Suprapubic skin (tissue), 4 donors: ENCODE results near the gene ADAM11. TPM values are rescaled to one million over a fixed set of nuclear protein-coding genes. Genes with fewer than 3 reads are reported as not detected.
A peak's percentile ranks its signal among the peaks of the same experiment; 100 is the strongest.
"Not testable (repeated sequence)": the region's sequence is repeated elsewhere in the genome, so short reads cannot be mapped to it uniquely, and the experiment has no call there.

Experiments
- DNase-seq, 2 donors: peaks; one replicate each; pipeline ENCODE4 v3.0.0-alpha.2; 2019; ENCODE audit warnings: low spot score in 2 of 2
- H3K27ac ChIP-seq: fragments of 200-600 bp; sonication (generic); one replicate; pipeline ENCODE4 v1.5.1; 2019
- H3K27me3 ChIP-seq: fragments of 200-600 bp; sonication (generic); one replicate; pipeline ENCODE4 v1.5.1; 2019
- H3K36me3 ChIP-seq: fragments of 200-600 bp; sonication (generic); one replicate; pipeline ENCODE4 v1.5.1; 2019
- H3K4me1 ChIP-seq: fragments of 200-600 bp; sonication (generic); one replicate; pipeline ENCODE4 v1.5.1; 2019
- H3K4me3 ChIP-seq: fragments of 200-600 bp; sonication (generic); one replicate; pipeline ENCODE4 v1.5.1; 2019; ENCODE audit warnings: mild to moderate bottlenecking
- H3K9me3 ChIP-seq: fragments of 200-600 bp; sonication (generic); one replicate; pipeline ENCODE4 v1.5.1; 2019
- EP300 ChIP-seq: sonication (generic); formaldehyde crosslinking; IDR thresholded peaks from one replicate; pipeline ENCODE4 v1.6.1; 2017; ENCODE audit warnings: antibody characterized with exemption
- POLR2A ChIP-seq, 2 donors: fragments of 450-650 bp; IDR thresholded peaks; one replicate each; pipeline ENCODE4 v1.6.1; 2017; ENCODE audit warnings: antibody characterized with exemption in 2 of 2, mild to moderate bottlenecking in 2 of 2, moderate library complexity in 2 of 2
- POLR2AphosphoS5 ChIP-seq, 3 donors: sonication (generic); formaldehyde crosslinking; IDR thresholded peaks; one replicate each; pipeline ENCODE4 v1.6.1; 2017; ENCODE audit warnings: antibody characterized with exemption in 3 of 3
- WGBS: methylation state at CpG from one replicate; pipeline ENCODE4 v1.1.5; 2018; 5-methylcytosine and 5-hydroxymethylcytosine counted together
- total RNA-seq, 4 donors: library from RNA; depleted of rRNA; stranded (reverse); fragments of >200 nt; gene quantifications; one replicate each; pipeline ENCODE4 v1.1.0, GENCODE V29; 2016
- TF ChIP-seq, protein P1 (sequence below), 2 donors: fragments of 200-600 bp in 1 of 2; fragments of 450-650 bp in 1 of 2; sonication (generic) in 1 of 2; IDR thresholded peaks; one replicate each; pipeline ENCODE4 v1.5.1; 2016 to 2019; ENCODE audit warnings: antibody characterized with exemption in 2 of 2, mild to moderate bottlenecking in 1 of 2, moderate library complexity in 1 of 2

The ADAM11 gene
- total RNA-seq, 4 donors from 2014 or later, result 0.98 to 1.5 (median 1.1) TPM

DNA sequence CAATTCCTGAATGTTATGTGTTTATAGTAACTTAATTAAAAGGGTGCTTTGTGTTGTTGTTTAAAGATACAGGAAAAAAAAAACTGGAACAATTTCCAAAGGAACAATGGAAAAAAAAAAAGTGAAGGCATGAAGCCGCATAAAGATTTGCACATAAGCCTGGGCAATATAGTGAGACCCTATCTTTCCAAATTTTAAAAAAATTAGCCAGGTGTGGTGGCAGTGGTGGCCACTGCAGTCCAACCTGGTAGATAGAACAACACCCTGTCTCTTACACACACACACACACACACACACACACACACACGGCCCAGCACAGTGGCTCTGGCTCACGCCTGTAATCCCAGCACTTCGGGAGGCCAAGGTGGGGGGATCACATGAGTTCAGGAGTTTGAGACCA is 49.4 kb downstream of the ADAM11 start:
- no peaks in the 10 kb centered on the region for H3K36me3 ChIP-seq

DNA sequence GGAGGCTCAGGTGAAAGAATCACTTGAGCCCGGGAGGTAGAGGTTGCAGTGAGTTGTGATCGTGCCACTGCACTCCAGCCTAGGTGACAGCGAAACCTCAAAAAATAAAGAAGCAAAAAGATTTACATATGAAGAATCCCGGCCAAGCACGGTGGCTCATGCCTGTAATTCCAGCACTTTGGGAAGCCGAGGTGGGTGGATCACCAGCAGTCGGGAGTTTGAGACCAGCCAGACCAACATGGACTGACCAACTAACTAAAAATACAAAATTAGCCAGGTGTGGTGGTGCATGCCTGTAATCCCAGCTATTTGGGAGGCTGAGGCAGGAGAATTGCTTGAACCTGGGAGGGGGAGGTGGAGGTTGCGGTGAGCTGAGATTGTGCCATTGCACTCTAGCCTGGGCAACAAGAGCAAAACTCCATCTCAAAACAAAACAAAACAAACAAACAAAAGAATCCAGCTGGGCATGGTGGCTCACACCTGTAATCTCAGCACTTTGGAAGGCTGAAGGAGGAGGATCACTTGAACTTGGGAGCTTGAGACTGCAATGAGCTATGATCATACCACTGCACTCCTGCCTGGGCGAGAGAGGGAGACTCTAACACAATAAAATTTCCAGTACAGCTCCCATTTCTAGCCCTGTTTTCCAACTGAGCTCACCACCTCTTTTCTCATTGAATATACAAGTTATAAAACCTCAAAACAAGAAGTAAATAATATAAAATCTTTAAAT is 50.0 kb downstream of the ADAM11 start:
- H3K4me1 ChIP-seq, DNase-seq, H3K27me3 ChIP-seq, H3K4me3 ChIP-seq, H3K27ac ChIP-seq, H3K36me3 ChIP-seq, H3K9me3 ChIP-seq: not testable (repeated sequence)
- 96% methylated on average over 9 of the region's 9 CpGs for WGBS

More for the DNA sequence above, 49.4 kb downstream of the ADAM11 start:
- H3K4me3 ChIP-seq, result no peak overlapping the region
- TF ChIP-seq EP300, result no peak
- TF ChIP-seq POLR2AphosphoS5 (IDR thresholded peaks at IDR 0.05), result no peak
- TF ChIP-seq, protein P1, sequence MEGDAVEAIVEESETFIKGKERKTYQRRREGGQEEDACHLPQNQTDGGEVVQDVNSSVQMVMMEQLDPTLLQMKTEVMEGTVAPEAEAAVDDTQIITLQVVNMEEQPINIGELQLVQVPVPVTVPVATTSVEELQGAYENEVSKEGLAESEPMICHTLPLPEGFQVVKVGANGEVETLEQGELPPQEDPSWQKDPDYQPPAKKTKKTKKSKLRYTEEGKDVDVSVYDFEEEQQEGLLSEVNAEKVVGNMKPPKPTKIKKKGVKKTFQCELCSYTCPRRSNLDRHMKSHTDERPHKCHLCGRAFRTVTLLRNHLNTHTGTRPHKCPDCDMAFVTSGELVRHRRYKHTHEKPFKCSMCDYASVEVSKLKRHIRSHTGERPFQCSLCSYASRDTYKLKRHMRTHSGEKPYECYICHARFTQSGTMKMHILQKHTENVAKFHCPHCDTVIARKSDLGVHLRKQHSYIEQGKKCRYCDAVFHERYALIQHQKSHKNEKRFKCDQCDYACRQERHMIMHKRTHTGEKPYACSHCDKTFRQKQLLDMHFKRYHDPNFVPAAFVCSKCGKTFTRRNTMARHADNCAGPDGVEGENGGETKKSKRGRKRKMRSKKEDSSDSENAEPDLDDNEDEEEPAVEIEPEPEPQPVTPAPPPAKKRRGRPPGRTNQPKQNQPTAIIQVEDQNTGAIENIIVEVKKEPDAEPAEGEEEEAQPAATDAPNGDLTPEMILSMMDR (IDR thresholded peaks at IDR 0.05), result no peak
- no peak for TF ChIP-seq POLR2A (IDR thresholded peaks at IDR 0.05)
- 86% methylated on average over 4 of the region's 4 CpGs for WGBS
- no peak overlapping the region for H3K27ac ChIP-seq
- H3K4me1 ChIP-seq, result no peaks in the 10 kb centered on the region
- no peak for DNase-seq
- H3K27me3 ChIP-seq, result no peaks in the 10 kb centered on the region
- H3K9me3 ChIP-seq, result no peaks in the 10 kb centered on the region

DNA sequence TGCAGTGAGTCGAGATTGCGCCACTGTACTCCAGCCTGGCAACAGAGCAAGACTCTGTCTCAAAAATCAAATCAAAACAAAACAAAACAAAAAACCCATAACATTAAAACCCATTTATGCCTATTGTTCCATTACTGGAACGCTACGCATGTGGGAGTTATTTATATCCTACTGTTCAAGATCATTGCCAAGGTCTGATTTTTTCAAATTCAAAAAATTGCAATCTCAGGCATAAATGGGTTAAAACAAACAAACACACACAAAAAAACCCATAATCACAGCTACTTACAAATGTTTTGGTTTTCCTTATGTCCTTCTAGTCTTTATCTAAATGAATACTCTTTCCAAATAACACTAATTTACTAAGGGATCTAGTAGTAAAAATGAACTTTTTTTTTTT is 53.5 kb downstream of the ADAM11 start:
- H3K27me3 ChIP-seq, result no peaks in the 10 kb centered on the region
- no peak for DNase-seq
- TF ChIP-seq EP300 (no peak), POLR2AphosphoS5 (IDR thresholded peaks at IDR 0.05) (no peak), POLR2A (IDR thresholded peaks at IDR 0.05) (no peak)
- TF ChIP-seq, protein P1 (IDR thresholded peaks at IDR 0.05), result no peak
- 71% methylated on average over 4 of the region's 4 CpGs for WGBS
- H3K9me3 ChIP-seq, result no peaks in the 10 kb centered on the region
- no peaks in the 10 kb centered on the region for H3K36me3 ChIP-seq
- H3K27ac ChIP-seq, result no peak overlapping the region
- H3K4me3 ChIP-seq, result no peak overlapping the region
- no peaks in the 10 kb centered on the region for H3K4me1 ChIP-seq

DNA sequence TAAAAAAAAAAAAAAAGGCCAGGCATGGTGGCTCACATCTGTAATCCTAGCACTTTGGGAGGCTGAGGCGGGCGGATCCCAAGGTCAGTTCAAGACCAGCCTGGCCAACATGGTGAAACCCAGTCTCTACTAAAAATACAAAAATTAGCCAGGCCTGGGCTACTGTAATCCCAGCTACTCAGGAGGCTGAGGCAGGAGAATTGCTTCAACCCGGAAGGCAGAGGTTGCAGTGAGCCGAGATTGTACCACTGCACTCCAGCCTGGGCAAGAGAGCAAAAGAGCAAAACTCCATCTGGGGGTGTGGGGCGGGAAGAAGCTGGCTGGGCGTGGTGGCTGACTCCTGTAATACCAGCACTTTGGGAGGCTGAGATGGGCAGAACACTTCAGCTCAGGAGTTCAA is 59.7 kb downstream of the ADAM11 start:
- not testable (repeated sequence) for H3K4me3 ChIP-seq, DNase-seq, H3K4me1 ChIP-seq, H3K27me3 ChIP-seq, H3K27ac ChIP-seq, H3K36me3 ChIP-seq, H3K9me3 ChIP-seq
- 91% methylated on average over 6 of the region's 6 CpGs for WGBS

DNA sequence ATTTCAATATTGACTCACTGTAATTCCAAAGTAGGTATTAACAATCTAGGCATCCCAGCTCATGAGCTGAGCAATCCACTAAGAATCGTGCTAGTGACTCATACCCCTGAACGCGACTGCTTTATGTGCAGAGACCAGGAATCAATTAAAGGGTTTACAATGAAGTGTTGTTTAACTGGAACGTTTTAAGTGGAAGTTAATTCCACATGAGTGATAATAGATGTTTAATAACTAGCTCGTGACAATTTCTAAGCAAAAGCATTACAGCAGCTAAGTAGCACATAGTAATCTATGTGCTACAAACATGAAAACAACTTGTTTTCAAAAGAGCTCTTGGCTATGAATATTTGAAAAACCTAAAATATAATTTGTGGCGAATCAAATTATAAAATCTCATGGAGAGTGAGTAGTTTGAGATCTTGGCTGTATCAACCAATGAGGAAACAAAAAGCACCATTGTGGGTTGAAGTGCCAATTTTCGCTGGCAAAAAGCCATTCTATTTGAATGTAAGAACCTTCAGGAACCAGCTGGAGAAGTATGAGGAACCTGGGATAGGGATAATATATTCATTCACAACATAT is 61.9 kb downstream of the ADAM11 start:
- DNase-seq, result no peak
- TF ChIP-seq EP300, result no peak
- TF ChIP-seq, protein P1 (IDR thresholded peaks at IDR 0.05), result no peak
- TF ChIP-seq POLR2A (IDR thresholded peaks at IDR 0.05), result no peak
- WGBS, result 20% methylated on average over 7 of the region's 7 CpGs
- H3K4me1 ChIP-seq, result no peaks in the 10 kb centered on the region
- H3K27ac ChIP-seq, result no peak overlapping the region
- peaks cover 14% of the 10 kb centered on the region for H3K27me3 ChIP-seq
- no peaks in the 10 kb centered on the region for H3K36me3 ChIP-seq
- H3K9me3 ChIP-seq, result no peaks in the 10 kb centered on the region
- no peak overlapping the region for H3K4me3 ChIP-seq

DNA sequence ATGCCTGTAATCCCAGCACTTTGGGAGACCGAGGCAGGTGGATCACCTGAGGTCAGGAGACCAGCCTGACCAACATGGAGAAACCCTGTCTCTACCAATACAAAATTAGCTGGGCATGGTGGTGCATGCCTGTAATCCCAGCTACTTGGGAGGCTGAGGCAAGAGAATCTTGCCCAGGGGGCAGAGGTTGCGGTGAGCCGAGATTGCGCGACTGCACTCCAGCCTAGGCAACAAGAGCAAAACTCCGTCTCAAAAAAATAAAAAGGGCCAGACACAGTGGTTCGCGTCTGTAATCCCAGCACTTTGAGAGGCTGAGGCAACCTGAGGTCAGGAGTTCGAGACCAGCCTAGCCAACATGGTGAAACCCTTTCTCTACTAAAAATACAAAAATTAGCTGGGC is 66.4 kb downstream of the ADAM11 start:
- H3K4me3 ChIP-seq, H3K27ac ChIP-seq, H3K9me3 ChIP-seq, H3K36me3 ChIP-seq: not testable (repeated sequence)
- WGBS, result 92% methylated on average over 9 of the region's 9 CpGs
- peak in 1 of 2 donors; percentile 7 for DNase-seq
- Histone ChIP-seq H3K27me3 (peaks cover 59% of the 10 kb centered on the region), H3K4me1 (peaks cover 14% of the 10 kb centered on the region)
